HepG2 (cell line): ENCODE data around the gene PRKAR2B.

Experiments used
- ATF1 ChIP-seq: IDR thresholded peaks from 2 replicates; pipeline ENCODE4 v1.6.1; 2016; ENCODE audit warnings: mild to moderate bottlenecking, control low read depth
- CTCF ChIP-seq: sonication (generic); formaldehyde crosslinking; IDR thresholded peaks from 2 replicates; pipeline ENCODE4 v1.5.0; 2020; ENCODE audit warnings: mild to moderate bottlenecking, missing genetic modification reagents, moderate library complexity
- DRAP1 ChIP-seq: IDR thresholded peaks from 2 replicates; pipeline ENCODE4 v1.6.1; 2016; ENCODE audit warnings: missing genetic modification reagents, missing compliant biosample characterization
- EED ChIP-seq: sonication (generic); formaldehyde crosslinking; IDR thresholded peaks from 2 replicates; pipeline ENCODE4 v1.5.0; 2020; ENCODE audit warnings: mild to moderate bottlenecking, missing genetic modification reagents
- MAZ ChIP-seq, 2 experiments: sonication (generic) in 1 of 2; formaldehyde crosslinking in 1 of 2; IDR thresholded peaks; 2 replicates each; pipeline versions ENCODE4 v1.5.0 to v1.6.1; 2012 to 2020; ENCODE audit warnings: low read depth in 2 of 2, mild to moderate bottlenecking in 2 of 2, borderline replicate concordance in 1 of 2, improper control_type of control experiment in 1 of 2, low read length in 1 of 2, missing genetic modification reagents in 1 of 2, moderate library complexity in 1 of 2
- MEF2D ChIP-seq: sonication (generic); formaldehyde crosslinking; IDR thresholded peaks from 2 replicates; pipeline ENCODE4 v1.5.1; 2020; ENCODE audit warnings: mild to moderate bottlenecking, missing genetic modification reagents
- NFE2L1 ChIP-seq: sonication (generic); formaldehyde crosslinking; IDR thresholded peaks from 2 replicates; pipeline ENCODE4 v1.4.0; 2020; ENCODE audit warnings: missing genetic modification reagents, mild to moderate bottlenecking, borderline replicate concordance
- PATZ1 ChIP-seq: sonication (generic); formaldehyde crosslinking; IDR thresholded peaks from 2 replicates; pipeline ENCODE4 v1.4.0; 2020; ENCODE audit warnings: missing genetic modification reagents
- SRSF1 ChIP-seq: fragments of 200-400 bp; formaldehyde crosslinking; optimal IDR thresholded peaks from 2 replicates; pipeline ENCODE3; 2017; ENCODE audit warnings: mild to moderate bottlenecking, low read depth, low read length, moderate library complexity
- SUZ12 ChIP-seq: fragments of 150-350 bp; IDR thresholded peaks from 2 replicates; pipeline ENCODE4 v1.6.1; 2014; ENCODE audit warnings: low read depth, low read length
- ZNF761 ChIP-seq: sonication (generic); formaldehyde crosslinking; conservative IDR thresholded peaks from 2 replicates; pipeline ENCODE4 v1.4.0; 2020; ENCODE audit warnings: mild to moderate bottlenecking, missing genetic modification reagents
- ZSCAN29 ChIP-seq: sonication (generic); formaldehyde crosslinking; conservative IDR thresholded peaks from 2 replicates; pipeline ENCODE4 v1.4.0; 2020; ENCODE audit warnings: mild to moderate bottlenecking, missing genetic modification reagents
- TF ChIP-seq, protein P1 (sequence below): sonication (generic); formaldehyde crosslinking; IDR thresholded peaks from 2 replicates; pipeline ENCODE4 v1.4.0; 2020; ENCODE audit warnings: mild to moderate bottlenecking, missing genetic modification reagents
- TF ChIP-seq, protein P2 (sequence below): sonication (generic); formaldehyde crosslinking; IDR thresholded peaks from 2 replicates; pipeline ENCODE4 v1.4.0; 2020; ENCODE audit warnings: missing genetic modification reagents

DNA sequence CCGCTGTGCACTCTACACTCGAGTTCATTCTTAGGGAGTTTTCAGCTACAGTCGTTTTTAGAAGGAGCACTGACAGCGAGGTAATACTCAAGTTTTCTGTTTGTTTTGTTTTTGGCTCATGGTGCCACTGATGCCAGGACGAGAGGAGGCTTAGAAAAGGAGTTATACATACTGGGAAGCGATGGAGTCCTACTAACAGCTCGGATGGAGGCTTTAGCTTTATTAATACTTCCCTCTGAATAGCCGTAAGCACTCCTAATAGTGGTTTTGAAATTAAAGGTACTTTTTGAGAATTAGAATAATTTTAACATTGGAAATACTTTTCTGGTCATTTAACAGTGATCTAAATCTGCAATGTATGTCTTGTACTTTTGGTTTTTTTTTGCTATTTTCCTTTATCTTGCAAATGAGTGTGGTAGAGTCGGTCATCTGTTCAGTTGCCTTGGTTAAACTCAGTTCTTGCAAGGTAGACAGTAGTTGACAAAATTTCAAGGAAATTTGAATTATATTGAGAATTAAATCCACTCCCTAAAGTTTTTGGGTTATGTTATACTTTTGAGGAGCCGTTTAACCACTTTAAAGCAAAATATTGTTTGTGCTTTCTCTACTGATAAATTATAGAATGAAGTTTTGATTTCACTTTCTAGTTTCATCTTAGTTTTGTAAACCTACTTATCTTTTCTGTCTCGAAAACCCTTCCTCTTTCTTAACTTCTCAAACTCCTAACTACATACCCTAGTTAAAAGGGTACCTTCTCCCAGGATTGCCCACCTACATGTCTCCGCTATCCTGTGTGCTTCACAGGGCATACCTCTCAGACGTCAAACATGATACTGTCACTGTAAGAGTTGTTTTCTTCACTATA is 125.8 kb downstream of the PRKAR2B start:
- no peak for TF ChIP-seq ATF1 (CRISPR knock-in tag)
- TF ChIP-seq, protein P1, sequence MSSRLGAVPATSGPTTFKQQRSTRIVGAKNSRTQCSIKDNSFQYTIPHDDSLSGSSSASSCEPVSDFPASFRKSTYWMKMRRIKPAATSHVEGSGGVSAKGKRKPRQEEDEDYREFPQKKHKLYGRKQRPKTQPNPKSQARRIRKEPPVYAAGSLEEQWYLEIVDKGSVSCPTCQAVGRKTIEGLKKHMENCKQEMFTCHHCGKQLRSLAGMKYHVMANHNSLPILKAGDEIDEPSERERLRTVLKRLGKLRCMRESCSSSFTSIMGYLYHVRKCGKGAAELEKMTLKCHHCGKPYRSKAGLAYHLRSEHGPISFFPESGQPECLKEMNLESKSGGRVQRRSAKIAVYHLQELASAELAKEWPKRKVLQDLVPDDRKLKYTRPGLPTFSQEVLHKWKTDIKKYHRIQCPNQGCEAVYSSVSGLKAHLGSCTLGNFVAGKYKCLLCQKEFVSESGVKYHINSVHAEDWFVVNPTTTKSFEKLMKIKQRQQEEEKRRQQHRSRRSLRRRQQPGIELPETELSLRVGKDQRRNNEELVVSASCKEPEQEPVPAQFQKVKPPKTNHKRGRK (CRISPR knock-in tag): no peak
- TF ChIP-seq, protein P2, sequence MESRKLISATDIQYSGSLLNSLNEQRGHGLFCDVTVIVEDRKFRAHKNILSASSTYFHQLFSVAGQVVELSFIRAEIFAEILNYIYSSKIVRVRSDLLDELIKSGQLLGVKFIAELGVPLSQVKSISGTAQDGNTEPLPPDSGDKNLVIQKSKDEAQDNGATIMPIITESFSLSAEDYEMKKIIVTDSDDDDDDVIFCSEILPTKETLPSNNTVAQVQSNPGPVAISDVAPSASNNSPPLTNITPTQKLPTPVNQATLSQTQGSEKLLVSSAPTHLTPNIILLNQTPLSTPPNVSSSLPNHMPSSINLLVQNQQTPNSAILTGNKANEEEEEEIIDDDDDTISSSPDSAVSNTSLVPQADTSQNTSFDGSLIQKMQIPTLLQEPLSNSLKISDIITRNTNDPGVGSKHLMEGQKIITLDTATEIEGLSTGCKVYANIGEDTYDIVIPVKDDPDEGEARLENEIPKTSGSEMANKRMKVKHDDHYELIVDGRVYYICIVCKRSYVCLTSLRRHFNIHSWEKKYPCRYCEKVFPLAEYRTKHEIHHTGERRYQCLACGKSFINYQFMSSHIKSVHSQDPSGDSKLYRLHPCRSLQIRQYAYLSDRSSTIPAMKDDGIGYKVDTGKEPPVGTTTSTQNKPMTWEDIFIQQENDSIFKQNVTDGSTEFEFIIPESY (CRISPR knock-in tag): no peak
- no peak for TF ChIP-seq NFE2L1 (CRISPR knock-in tag)
- TF ChIP-seq SRSF1: no peak
- TF ChIP-seq PATZ1 (CRISPR knock-in tag): no peak
- no peak for TF ChIP-seq ZSCAN29 (CRISPR knock-in tag)
- TF ChIP-seq SUZ12: no peak
- TF ChIP-seq DRAP1 (CRISPR knock-in tag): no peak
- no peak for TF ChIP-seq MAZ (IDR thresholded peaks at IDR 0.05; ENCODE audit: borderline replicate concordance, low read depth, low read length)
- TF ChIP-seq MAZ (CRISPR knock-in tag; IDR thresholded peaks at IDR 0.05; ENCODE audit: low read depth): no peak
- TF ChIP-seq ZNF761 (CRISPR knock-in tag): no peak
- no peak for TF ChIP-seq MEF2D (CRISPR knock-in tag)
- no peak for TF ChIP-seq CTCF (CRISPR knock-in tag)
- no peak for TF ChIP-seq EED (CRISPR knock-in tag)
